ENCODE results near the gene SDF4.
A peak's percentile ranks its signal among the peaks of the same experiment; 100 is the strongest.
"Not testable (repeated sequence)": the region's sequence is repeated elsewhere in the genome, so short reads cannot be mapped to it uniquely, and the experiment has no call there.

The SDF4 gene

GRCh38 chr1:1253972-1254666, 22.3 kb upstream of the SDF4 start:
- DNase-seq (ENCODE audit: low spot score) = no peak
- Mint-ChIP-seq H3K27ac (no peak overlapping the region), H3K36me3 (ENCODE audit: low read depth) (peaks cover 35% of the 10 kb centered on the region), H3K9me3 (no peaks in the 10 kb centered on the region), H3K4me1 (ENCODE audit: low read depth) (peaks cover 10% of the 10 kb centered on the region), H3K4me3 (no peak overlapping the region), H3K27me3 (ENCODE audit: low read depth) (no peaks in the 10 kb centered on the region)

- DNase-seq (ENCODE audit: low spot score) = no peak
- Mint-ChIP-seq H3K27ac (no peak overlapping the region), H3K4me1 (ENCODE audit: low read depth) (peaks cover 10% of the 10 kb centered on the region), H3K36me3 (ENCODE audit: low read depth) (peaks cover 35% of the 10 kb centered on the region), H3K9me3 (no peaks in the 10 kb centered on the region), H3K27me3 (ENCODE audit: low read depth) (no peaks in the 10 kb centered on the region), H3K4me3 (no peak overlapping the region)
These were observed 21.5 kb upstream of the SDF4 start for GRCh38 chr1:1253314-1253713.

GRCh38 chr1:1250786-1251284, 19.0 kb upstream of the SDF4 start:
- peaks cover 3% of the 10 kb centered on the region for H3K27me3 Mint-ChIP-seq (ENCODE audit: low read depth)
- peak; percentile 69 for DNase-seq (ENCODE audit: low spot score)
- H3K36me3 Mint-ChIP-seq (ENCODE audit: low read depth) = peaks cover 26% of the 10 kb centered on the region
- peak overlapping the region; percentile 65 for H3K4me3 Mint-ChIP-seq
- peaks cover 7% of the 10 kb centered on the region for H3K4me1 Mint-ChIP-seq (ENCODE audit: low read depth)
- H3K27ac Mint-ChIP-seq = peak overlapping the region; percentile 89
- no peaks in the 10 kb centered on the region for H3K9me3 Mint-ChIP-seq

- H3K36me3 Mint-ChIP-seq (ENCODE audit: low read depth) = peaks cover 14% of the 10 kb centered on the region
- not testable (repeated sequence) for H3K4me1 Mint-ChIP-seq (ENCODE audit: low read depth); H3K9me3 Mint-ChIP-seq; H3K27me3 Mint-ChIP-seq (ENCODE audit: low read depth); DNase-seq (ENCODE audit: low spot score); H3K27ac Mint-ChIP-seq; H3K4me3 Mint-ChIP-seq
These were observed 16.5 kb upstream of the SDF4 start for GRCh38 chr1:1248009-1248913.

GRCh38 chr1:1247341-1247913, 15.6 kb upstream of the SDF4 start:
- H3K4me3 Mint-ChIP-seq = no peak overlapping the region
- H3K27me3 Mint-ChIP-seq (ENCODE audit: low read depth) = peaks cover 3% of the 10 kb centered on the region
- H3K9me3 Mint-ChIP-seq = no peaks in the 10 kb centered on the region

GRCh38 chr1:1246577-1247340, 15.0 kb upstream of the SDF4 start, which contains the start of gene C1QTNF12:
C1QTNF12 (minus strand) TSS chr1:1246722; CDS start chr1:1246690, 32 bp downstream.
- Mint-ChIP-seq H3K27ac (no peak within 1 kb of the TSS), H3K4me3 (no peak within 1 kb of the TSS), H3K9me3 (no peaks in the 10 kb centered on the region), H3K36me3 (ENCODE audit: low read depth) (peaks cover 4% of the 10 kb centered on the region), H3K27me3 (ENCODE audit: low read depth) (peaks cover 3% of the 10 kb centered on the region), H3K4me1 (ENCODE audit: low read depth) (peaks cover 7% of the 10 kb centered on the region)
- no peak for DNase-seq (ENCODE audit: low spot score)

More at GRCh38 chr1:1247341-1247913, 15.6 kb upstream of the SDF4 start:
- peaks cover 6% of the 10 kb centered on the region for H3K36me3 Mint-ChIP-seq (ENCODE audit: low read depth)
- H3K27ac Mint-ChIP-seq = no peak overlapping the region
- DNase-seq (ENCODE audit: low spot score) = no peak
- peaks cover 7% of the 10 kb centered on the region for H3K4me1 Mint-ChIP-seq (ENCODE audit: low read depth)

GRCh38 chr1:1245817-1246576, 14.2 kb upstream of the SDF4 start:
- H3K27ac Mint-ChIP-seq = no peak overlapping the region
- H3K36me3 Mint-ChIP-seq (ENCODE audit: low read depth) = peaks cover 2% of the 10 kb centered on the region
- DNase-seq (ENCODE audit: low spot score) = no peak
- H3K4me3 Mint-ChIP-seq = no peak overlapping the region
- H3K27me3 Mint-ChIP-seq (ENCODE audit: low read depth) = peaks cover 3% of the 10 kb centered on the region
- no peaks in the 10 kb centered on the region for H3K9me3 Mint-ChIP-seq
- H3K4me1 Mint-ChIP-seq (ENCODE audit: low read depth) = peaks cover 5% of the 10 kb centered on the region

GRCh38 chr1:1245178-1245816, 13.5 kb upstream of the SDF4 start:
- Mint-ChIP-seq H3K27ac (no peak overlapping the region), H3K4me1 (ENCODE audit: low read depth) (peaks cover 2% of the 10 kb centered on the region), H3K9me3 (no peaks in the 10 kb centered on the region), H3K36me3 (ENCODE audit: low read depth) (no peaks in the 10 kb centered on the region), H3K4me3 (no peak overlapping the region), H3K27me3 (ENCODE audit: low read depth) (peaks cover 3% of the 10 kb centered on the region)
- DNase-seq (ENCODE audit: low spot score) = no peak

GRCh38 chr1:1244192-1244811, 12.5 kb upstream of the SDF4 start:
- DNase-seq (ENCODE audit: low spot score) = no peak
- peaks cover 3% of the 10 kb centered on the region for H3K27me3 Mint-ChIP-seq (ENCODE audit: low read depth)
- no peak overlapping the region for H3K4me3 Mint-ChIP-seq
- H3K27ac Mint-ChIP-seq = no peak overlapping the region
- H3K4me1 Mint-ChIP-seq (ENCODE audit: low read depth) = no peaks in the 10 kb centered on the region
- H3K9me3 Mint-ChIP-seq = no peaks in the 10 kb centered on the region
- no peaks in the 10 kb centered on the region for H3K36me3 Mint-ChIP-seq (ENCODE audit: low read depth)

- Mint-ChIP-seq H3K9me3 (no peaks in the 10 kb centered on the region), H3K27me3 (ENCODE audit: low read depth) (peaks cover 3% of the 10 kb centered on the region), H3K36me3 (ENCODE audit: low read depth) (no peaks in the 10 kb centered on the region), H3K4me3 (no peak overlapping the region), H3K27ac (no peak overlapping the region), H3K4me1 (ENCODE audit: low read depth) (no peaks in the 10 kb centered on the region)
- DNase-seq (ENCODE audit: low spot score) = no peak
These were observed 12.0 kb upstream of the SDF4 start for GRCh38 chr1:1243807-1244191.

GRCh38 chr1:1243266-1243660, 11.5 kb upstream of the SDF4 start:
- no peak for DNase-seq (ENCODE audit: low spot score)
- Mint-ChIP-seq H3K27ac (no peak overlapping the region), H3K9me3 (no peaks in the 10 kb centered on the region), H3K27me3 (ENCODE audit: low read depth) (peaks cover 3% of the 10 kb centered on the region), H3K36me3 (ENCODE audit: low read depth) (no peaks in the 10 kb centered on the region), H3K4me3 (no peak overlapping the region), H3K4me1 (ENCODE audit: low read depth) (no peaks in the 10 kb centered on the region)

- H3K4me1 Mint-ChIP-seq (ENCODE audit: low read depth) = no peaks in the 10 kb centered on the region
- H3K27ac Mint-ChIP-seq = no peak overlapping the region
- no peaks in the 10 kb centered on the region for H3K36me3 Mint-ChIP-seq (ENCODE audit: low read depth)
- no peaks in the 10 kb centered on the region for H3K9me3 Mint-ChIP-seq
- H3K4me3 Mint-ChIP-seq = no peak overlapping the region
- no peaks in the 10 kb centered on the region for H3K27me3 Mint-ChIP-seq (ENCODE audit: low read depth)
- no peak for DNase-seq (ENCODE audit: low spot score)
These were observed 10.9 kb upstream of the SDF4 start for GRCh38 chr1:1242461-1243265.

All from T-helper 2 cell treated with Interferon-gamma antibody and Interleukin-4, amounts not matched to agents 5 μg/mL and 100 μg/mL, for 36 hours (primary cell).